HepG2 (cell line): ENCODE results near the gene DUSP2. TPM values are rescaled to one million over a fixed set of nuclear protein-coding genes. Genes with fewer than 3 reads are reported as not detected.
A peak's percentile ranks its signal among the peaks of the same experiment; 100 is the strongest.

Experiments used
- CENPX ChIP-seq: sonication (generic); formaldehyde crosslinking; IDR thresholded peaks from 2 replicates; pipeline ENCODE4 v1.9.0; 2021; ENCODE audit warnings: mild to moderate bottlenecking, missing genetic modification reagents, moderate library complexity
- CREB1 ChIP-seq, 2 experiments: fragments of 450-650 bp in 1 of 2; IDR thresholded peaks; 2 replicates each; pipeline ENCODE4 v1.6.1; 2016 to 2017; ENCODE audit warnings: control low read depth in 1 of 2, mild to moderate bottlenecking in 1 of 2, missing compliant biosample characterization in 1 of 2, missing genetic modification characterization in 1 of 2
- FOSL1 ChIP-seq: sonication (generic); formaldehyde crosslinking; IDR thresholded peaks from 2 replicates; pipeline ENCODE4 v1.9.0; 2021; ENCODE audit warnings: missing genetic modification reagents, borderline replicate concordance
- GPN1 ChIP-seq: sonication (generic); formaldehyde crosslinking; IDR thresholded peaks from 2 replicates; pipeline ENCODE4 v1.5.1; 2020; ENCODE audit warnings: missing genetic modification reagents, borderline replicate concordance
- LCORL ChIP-seq, 2 experiments: fragments of 450-650 bp in 1 of 2; sonication (generic) in 1 of 2; formaldehyde crosslinking in 1 of 2; IDR thresholded peaks; 2 replicates each; pipeline versions ENCODE4 v1.5.0 to v1.6.1; 2017 to 2020; ENCODE audit warnings: antibody characterized with exemption in 1 of 2, missing genetic modification reagents in 1 of 2
- NFKB2 ChIP-seq: sonication (generic); formaldehyde crosslinking; IDR thresholded peaks from 2 replicates; pipeline ENCODE4 v1.4.0; 2020; ENCODE audit warnings: missing genetic modification reagents, borderline replicate concordance
- RFX5 ChIP-seq: IDR thresholded peaks from 2 replicates; pipeline ENCODE4 v1.6.1; 2011; ENCODE audit warnings: low read depth, low read length, improper control_type of control experiment
- SMC3 ChIP-seq: IDR thresholded peaks from 2 replicates; pipeline ENCODE4 v1.6.1; 2011; ENCODE audit warnings: low read length, improper control_type of control experiment
- SRSF4 ChIP-seq: fragments of 200-400 bp; formaldehyde crosslinking; IDR thresholded peaks from one replicate; pipeline ENCODE4 v1.6.1; 2018; ENCODE audit warnings: mild to moderate bottlenecking, low read depth, low read length, moderate library complexity; ENCODE audit not compliant: poor library complexity, severe bottlenecking
- SSRP1 ChIP-seq: IDR thresholded peaks from 2 replicates; pipeline ENCODE4 v1.6.1; 2016; ENCODE audit warnings: control low read depth
- ZNF160 ChIP-seq: sonication (generic); formaldehyde crosslinking; IDR thresholded peaks from 2 replicates; pipeline ENCODE4 v1.8.0; 2022; ENCODE audit warnings: mild to moderate bottlenecking, inconsistent platforms, missing genetic modification reagents
- ZNF354B ChIP-seq: sonication (generic); formaldehyde crosslinking; IDR thresholded peaks from 2 replicates; pipeline ENCODE4 v1.8.0; 2022; ENCODE audit warnings: mild to moderate bottlenecking, missing genetic modification reagents
- polyA plus RNA-seq, 8 experiments: library from polyadenylated mRNA; depleted of rRNA in 3 of 8; stranded (reverse) in 7 of 8; unstranded in 1 of 8; fragments of >200 nt; fragmentation: Illumina TruSeq in 4 of 8; extraction: Trizol in 4 of 8; gene quantifications; 2 replicates each; pipeline versions ENCODE4 v1.2.1 to v1.2.3, GENCODE V29; 2011 to 2016; ENCODE audit warnings: low read depth in 4 of 8, missing spikeins in 1 of 8, mixed read lengths in 1 of 8; ENCODE audit not compliant: insufficient read depth in 1 of 8
- total RNA-seq, 5 experiments: library from RNA; depleted of rRNA; stranded (reverse); fragments of >200 nt; fragmentation: Illumina TruSeq; extraction: Trizol; gene quantifications; 2 replicates each; pipeline ENCODE4 v1.2.3, GENCODE V29; 2016; ENCODE audit warnings: low read depth in 1 of 5
- TF ChIP-seq, protein P1 (sequence below): sonication (generic); formaldehyde crosslinking; IDR thresholded peaks from 2 replicates; pipeline ENCODE4 v1.8.1; 2023; ENCODE audit warnings: missing genetic modification reagents, inconsistent platforms, borderline replicate concordance
- TF ChIP-seq, protein P2 (sequence below): sonication (generic); formaldehyde crosslinking; conservative IDR thresholded peaks from 2 replicates; pipeline ENCODE4 v1.4.0; 2020; ENCODE audit warnings: mild to moderate bottlenecking, missing genetic modification reagents, moderate library complexity
- TF ChIP-seq, protein P3 (sequence below): sonication (generic); formaldehyde crosslinking; IDR thresholded peaks from one replicate; pipeline ENCODE4 v1.5.1; 2020; ENCODE audit warnings: mild to moderate bottlenecking, missing genetic modification reagents; ENCODE audit errors: not compliant biosample characterization

DUSP2 gene
- total and polyA plus RNA-seq, 2 of the 13 experiments (the other 11 are each of a cell fraction or from before 2014, with no cell fraction given) = not detected

DNA sequence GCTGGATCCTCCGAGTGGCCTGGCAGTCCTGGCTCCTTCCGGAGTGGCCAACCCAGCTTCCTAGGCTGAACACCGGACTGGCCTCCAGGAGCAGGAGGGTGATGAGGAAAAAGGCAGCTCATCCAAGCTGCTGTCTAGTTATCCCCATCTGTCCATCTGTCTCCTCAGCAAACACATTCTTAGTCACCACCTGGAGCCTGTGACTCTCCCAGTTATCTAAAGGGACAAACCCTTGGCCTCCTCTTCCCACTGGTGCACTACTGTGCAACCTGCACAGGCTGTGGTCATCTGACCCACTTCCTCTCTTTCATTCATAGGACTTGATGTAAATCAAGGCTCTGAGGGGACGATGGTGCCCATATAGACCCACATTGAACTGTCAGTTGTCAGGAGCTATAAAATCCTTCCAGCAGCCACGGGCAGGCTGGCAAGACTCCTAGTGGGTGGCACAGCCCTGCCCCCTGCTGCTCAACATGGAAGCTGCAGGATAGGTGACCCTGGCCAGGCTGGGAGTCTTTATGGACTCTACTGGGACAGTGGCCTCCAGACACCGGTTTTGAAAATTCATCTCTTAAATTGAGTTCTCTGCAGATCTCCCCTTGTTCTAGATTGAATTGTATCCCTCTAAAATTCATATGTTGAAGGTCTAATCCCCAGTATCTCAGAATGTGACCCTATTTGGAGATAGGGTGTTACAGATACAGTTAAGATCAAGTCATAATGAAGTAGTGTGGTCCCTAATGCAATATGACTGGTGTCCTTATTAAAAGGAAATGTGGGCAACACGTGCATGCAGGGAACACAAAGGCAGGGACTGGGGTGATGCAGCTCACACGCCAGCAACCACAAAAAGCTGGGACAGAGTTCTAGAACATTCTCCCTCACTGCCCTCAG lies 29.3 kb upstream of the DUSP2 start (continued):
- TF ChIP-seq, protein P1, sequence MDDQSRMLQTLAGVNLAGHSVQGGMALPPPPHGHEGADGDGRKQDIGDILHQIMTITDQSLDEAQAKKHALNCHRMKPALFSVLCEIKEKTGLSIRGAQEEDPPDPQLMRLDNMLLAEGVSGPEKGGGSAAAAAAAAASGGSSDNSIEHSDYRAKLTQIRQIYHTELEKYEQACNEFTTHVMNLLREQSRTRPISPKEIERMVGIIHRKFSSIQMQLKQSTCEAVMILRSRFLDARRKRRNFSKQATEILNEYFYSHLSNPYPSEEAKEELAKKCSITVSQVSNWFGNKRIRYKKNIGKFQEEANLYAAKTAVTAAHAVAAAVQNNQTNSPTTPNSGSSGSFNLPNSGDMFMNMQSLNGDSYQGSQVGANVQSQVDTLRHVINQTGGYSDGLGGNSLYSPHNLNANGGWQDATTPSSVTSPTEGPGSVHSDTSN (CRISPR knock-in tag) = no peak
- TF ChIP-seq CENPX (no peak), SSRP1 (CRISPR knock-in tag) (no peak), SMC3 (peak; percentile 87), CREB1 (IDR thresholded peaks at IDR 0.05) (no peak), CREB1 (CRISPR knock-in tag; IDR thresholded peaks at IDR 0.05) (no peak), NFKB2 (CRISPR knock-in tag) (no peak), RFX5 (no peak), FOSL1 (CRISPR knock-in tag) (no peak), ZNF160 (CRISPR knock-in tag) (no peak), SRSF4 (no peak), LCORL (IDR thresholded peaks at IDR 0.05) (no peak), LCORL (CRISPR knock-in tag; IDR thresholded peaks at IDR 0.05) (peak; percentile 19; the same call in 1 of the 2 replicates), ZNF354B (CRISPR knock-in tag) (no peak), GPN1 (no peak)
- TF ChIP-seq, protein P2, sequence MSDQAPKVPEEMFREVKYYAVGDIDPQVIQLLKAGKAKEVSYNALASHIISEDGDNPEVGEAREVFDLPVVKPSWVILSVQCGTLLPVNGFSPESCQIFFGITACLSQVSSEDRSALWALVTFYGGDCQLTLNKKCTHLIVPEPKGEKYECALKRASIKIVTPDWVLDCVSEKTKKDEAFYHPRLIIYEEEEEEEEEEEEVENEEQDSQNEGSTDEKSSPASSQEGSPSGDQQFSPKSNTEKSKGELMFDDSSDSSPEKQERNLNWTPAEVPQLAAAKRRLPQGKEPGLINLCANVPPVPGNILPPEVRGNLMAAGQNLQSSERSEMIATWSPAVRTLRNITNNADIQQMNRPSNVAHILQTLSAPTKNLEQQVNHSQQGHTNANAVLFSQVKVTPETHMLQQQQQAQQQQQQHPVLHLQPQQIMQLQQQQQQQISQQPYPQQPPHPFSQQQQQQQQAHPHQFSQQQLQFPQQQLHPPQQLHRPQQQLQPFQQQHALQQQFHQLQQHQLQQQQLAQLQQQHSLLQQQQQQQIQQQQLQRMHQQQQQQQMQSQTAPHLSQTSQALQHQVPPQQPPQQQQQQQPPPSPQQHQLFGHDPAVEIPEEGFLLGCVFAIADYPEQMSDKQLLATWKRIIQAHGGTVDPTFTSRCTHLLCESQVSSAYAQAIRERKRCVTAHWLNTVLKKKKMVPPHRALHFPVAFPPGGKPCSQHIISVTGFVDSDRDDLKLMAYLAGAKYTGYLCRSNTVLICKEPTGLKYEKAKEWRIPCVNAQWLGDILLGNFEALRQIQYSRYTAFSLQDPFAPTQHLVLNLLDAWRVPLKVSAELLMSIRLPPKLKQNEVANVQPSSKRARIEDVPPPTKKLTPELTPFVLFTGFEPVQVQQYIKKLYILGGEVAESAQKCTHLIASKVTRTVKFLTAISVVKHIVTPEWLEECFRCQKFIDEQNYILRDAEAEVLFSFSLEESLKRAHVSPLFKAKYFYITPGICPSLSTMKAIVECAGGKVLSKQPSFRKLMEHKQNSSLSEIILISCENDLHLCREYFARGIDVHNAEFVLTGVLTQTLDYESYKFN = no peak
- TF ChIP-seq, protein P3, sequence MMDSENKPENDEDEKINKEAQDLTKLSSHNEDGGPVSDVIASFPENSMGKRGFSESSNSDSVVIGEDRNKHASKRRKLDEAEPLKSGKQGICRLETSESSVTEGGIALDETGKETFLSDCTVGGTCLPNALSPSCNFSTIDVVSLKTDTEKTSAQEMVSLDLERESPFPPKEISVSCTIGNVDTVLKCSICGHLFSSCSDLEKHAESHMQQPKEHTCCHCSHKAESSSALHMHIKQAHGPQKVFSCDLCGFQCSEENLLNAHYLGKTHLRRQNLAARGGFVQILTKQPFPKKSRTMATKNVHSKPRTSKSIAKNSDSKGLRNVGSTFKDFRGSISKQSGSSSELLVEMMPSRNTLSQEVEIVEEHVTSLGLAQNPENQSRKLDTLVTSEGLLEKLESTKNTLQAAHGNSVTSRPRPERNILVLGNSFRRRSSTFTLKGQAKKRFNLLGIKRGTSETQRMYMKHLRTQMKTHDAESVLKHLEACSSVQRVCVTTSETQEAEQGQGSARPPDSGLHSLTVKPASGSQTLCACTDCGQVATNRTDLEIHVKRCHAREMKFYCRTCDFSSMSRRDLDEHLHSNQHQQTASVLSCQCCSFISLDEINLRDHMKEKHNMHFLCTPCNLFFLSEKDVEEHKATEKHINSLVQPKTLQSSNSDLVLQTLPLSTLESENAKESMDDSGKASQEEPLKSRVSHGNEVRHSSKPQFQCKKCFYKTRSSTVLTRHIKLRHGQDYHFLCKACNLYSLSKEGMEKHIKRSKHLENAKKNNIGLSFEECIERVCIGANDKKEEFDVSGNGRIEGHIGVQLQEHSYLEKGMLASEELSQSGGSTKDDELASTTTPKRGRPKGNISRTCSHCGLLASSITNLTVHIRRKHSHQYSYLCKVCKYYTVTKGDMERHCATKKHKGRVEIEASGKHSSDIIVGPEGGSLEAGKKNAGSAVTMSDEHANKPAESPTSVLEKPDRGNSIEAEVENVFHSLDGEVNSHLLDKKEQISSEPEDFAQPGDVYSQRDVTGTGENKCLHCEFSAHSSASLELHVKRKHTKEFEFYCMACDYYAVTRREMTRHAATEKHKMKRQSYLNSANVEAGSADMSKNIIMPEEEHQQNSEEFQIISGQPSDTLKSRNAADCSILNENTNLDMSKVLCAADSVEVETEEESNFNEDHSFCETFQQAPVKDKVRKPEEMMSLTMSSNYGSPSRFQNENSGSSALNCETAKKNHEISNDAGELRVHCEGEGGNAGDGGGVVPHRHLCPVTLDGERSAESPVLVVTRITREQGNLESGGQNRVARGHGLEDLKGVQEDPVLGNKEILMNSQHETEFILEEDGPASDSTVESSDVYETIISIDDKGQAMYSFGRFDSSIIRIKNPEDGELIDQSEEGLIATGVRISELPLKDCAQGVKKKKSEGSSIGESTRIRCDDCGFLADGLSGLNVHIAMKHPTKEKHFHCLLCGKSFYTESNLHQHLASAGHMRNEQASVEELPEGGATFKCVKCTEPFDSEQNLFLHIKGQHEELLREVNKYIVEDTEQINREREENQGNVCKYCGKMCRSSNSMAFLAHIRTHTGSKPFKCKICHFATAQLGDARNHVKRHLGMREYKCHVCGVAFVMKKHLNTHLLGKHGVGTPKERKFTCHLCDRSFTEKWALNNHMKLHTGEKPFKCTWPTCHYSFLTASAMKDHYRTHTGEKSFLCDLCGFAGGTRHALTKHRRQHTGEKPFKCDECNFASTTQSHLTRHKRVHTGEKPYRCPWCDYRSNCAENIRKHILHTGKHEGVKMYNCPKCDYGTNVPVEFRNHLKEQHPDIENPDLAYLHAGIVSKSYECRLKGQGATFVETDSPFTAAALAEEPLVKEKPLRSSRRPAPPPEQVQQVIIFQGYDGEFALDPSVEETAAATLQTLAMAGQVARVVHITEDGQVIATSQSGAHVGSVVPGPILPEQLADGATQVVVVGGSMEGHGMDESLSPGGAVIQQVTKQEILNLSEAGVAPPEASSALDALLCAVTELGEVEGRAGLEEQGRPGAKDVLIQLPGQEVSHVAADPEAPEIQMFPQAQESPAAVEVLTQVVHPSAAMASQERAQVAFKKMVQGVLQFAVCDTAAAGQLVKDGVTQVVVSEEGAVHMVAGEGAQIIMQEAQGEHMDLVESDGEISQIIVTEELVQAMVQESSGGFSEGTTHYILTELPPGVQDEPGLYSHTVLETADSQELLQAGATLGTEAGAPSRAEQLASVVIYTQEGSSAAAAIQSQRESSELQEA (CRISPR knock-in tag) = no peak
